ENCODE data around the gene LIX1L. TPM values are rescaled to one million over a fixed set of nuclear protein-coding genes. Genes with fewer than 3 reads are reported as not detected.

The LIX1L gene
- total RNA-seq, 2 experiments from 2014 or later: 11.6 to 26.3 TPM

DNA sequence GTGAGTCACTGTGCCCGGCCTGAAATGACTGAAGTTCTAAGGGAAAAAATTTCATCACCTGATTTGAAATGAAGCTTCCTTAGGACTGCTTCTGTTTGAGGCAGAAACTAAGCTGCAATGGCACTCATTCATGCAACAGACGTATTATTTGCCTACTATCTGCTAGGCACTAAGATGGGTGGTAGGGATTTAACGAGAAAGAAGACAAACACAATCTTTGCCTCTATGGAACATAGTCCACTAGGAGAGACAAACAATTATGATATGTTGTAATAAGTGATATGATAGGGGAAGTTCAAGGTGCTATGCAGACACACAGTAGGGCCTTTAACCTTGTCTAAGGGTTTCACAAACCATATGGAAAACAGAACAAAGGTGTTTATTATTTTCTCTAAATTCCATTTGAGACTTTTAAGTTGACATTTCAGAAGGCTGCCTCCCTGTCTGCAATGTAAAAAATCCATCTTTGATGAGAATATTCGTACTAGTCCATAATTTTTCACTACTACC lies 11.3 kb downstream of the LIX1L start:
- Histone ChIP-seq H3K4me3 (ENCODE audit: low read depth, low read length, poor library complexity, severe bottlenecking) (no peak overlapping the region), H3K27ac (ENCODE audit: low read depth, low read length, poor library complexity, severe bottlenecking) (no peak overlapping the region), H2AFZ (ENCODE audit: low read length) (no peak overlapping the region), H3K9me2 (ENCODE audit: insufficient read depth, low read length) (no peaks in the 10 kb centered on the region), H3K79me2 (ENCODE audit: insufficient read depth, low read depth, low read length) (no peaks in the 10 kb centered on the region), H3K4me2 (ENCODE audit: low read length) (no peak overlapping the region), H3K4me1 (ENCODE audit: insufficient read depth, low read length, poor library complexity, severe bottlenecking) (no peaks in the 10 kb centered on the region), H4K20me1 (ENCODE audit: insufficient read depth, low read length) (no peaks in the 10 kb centered on the region), H3K9me3 (ENCODE audit: low read length) (no peaks in the 10 kb centered on the region), H3K36me3 (ENCODE audit: insufficient read depth, low read length) (peaks cover 29% of the 10 kb centered on the region; the same call in 1 of the 2 replicates)
- intact Hi-C loops (cut with micrococcal nuclease; ENCODE audit: unreplicated experiment): no loop called here
- TF ChIP-seq, protein P1, sequence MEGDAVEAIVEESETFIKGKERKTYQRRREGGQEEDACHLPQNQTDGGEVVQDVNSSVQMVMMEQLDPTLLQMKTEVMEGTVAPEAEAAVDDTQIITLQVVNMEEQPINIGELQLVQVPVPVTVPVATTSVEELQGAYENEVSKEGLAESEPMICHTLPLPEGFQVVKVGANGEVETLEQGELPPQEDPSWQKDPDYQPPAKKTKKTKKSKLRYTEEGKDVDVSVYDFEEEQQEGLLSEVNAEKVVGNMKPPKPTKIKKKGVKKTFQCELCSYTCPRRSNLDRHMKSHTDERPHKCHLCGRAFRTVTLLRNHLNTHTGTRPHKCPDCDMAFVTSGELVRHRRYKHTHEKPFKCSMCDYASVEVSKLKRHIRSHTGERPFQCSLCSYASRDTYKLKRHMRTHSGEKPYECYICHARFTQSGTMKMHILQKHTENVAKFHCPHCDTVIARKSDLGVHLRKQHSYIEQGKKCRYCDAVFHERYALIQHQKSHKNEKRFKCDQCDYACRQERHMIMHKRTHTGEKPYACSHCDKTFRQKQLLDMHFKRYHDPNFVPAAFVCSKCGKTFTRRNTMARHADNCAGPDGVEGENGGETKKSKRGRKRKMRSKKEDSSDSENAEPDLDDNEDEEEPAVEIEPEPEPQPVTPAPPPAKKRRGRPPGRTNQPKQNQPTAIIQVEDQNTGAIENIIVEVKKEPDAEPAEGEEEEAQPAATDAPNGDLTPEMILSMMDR (conservative IDR thresholded peaks at IDR 0.05; ENCODE audit: low read length): no peak
- TF ChIP-seq EZH2phosphoT487 (IDR thresholded peaks at IDR 0.05; ENCODE audit: borderline replicate concordance, low read depth, low read length): no peak
- ChIA-PET POLR2A (no interaction called here), CTCF (ENCODE audit: unreplicated experiment) (no interaction called here)
- no peak for DNase-seq (ENCODE audit: low spot score)
- BruUV-seq (replicated peaks): no TSS peak

DNA sequence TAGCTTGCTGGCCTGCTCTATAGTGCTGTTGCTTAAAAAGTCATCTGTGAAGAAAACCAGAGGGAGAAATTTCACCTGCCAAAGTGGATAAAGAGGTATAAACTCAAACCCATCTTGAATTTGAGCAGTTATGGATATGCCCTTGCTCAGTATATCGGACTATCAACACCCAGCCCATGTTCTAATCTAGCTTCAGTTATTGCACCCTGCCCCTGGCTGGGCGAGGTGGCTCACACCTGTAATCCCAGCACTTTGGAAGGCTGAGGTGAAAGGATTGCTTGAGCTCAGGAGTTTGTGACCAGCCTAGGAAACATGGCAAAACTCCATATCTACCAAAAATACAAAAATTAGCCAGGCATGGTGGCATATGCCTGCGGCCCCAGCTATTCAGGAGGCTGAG lies 13.3 kb downstream of the LIX1L start:
- H3K27ac ChIP-seq (ENCODE audit: low read depth, low read length, poor library complexity, severe bottlenecking): no peak overlapping the region
- no peak for TF ChIP-seq EZH2phosphoT487 (IDR thresholded peaks at IDR 0.05; ENCODE audit: borderline replicate concordance, low read depth, low read length)
- TF ChIP-seq, protein P1 (conservative IDR thresholded peaks at IDR 0.05; ENCODE audit: low read length): no peak
- no peaks in the 10 kb centered on the region for H3K4me1 ChIP-seq (ENCODE audit: insufficient read depth, low read length, poor library complexity, severe bottlenecking)
- no peaks in the 10 kb centered on the region for H3K79me2 ChIP-seq (ENCODE audit: insufficient read depth, low read depth, low read length)
- no peak overlapping the region for H3K4me2 ChIP-seq (ENCODE audit: low read length)
- no peak for DNase-seq (ENCODE audit: low spot score)
- BruUV-seq (replicated peaks): no TSS peak
- POLR2A ChIA-PET: interaction anchor here (0.6 to 4.0 kb wide), 3 partner anchors 13 to 143 kb away, joined by 3 to 16 read pairs (median 4); partner anchors contain the start of gene LIX1L
- H3K9me2 ChIP-seq (ENCODE audit: insufficient read depth, low read length): no peaks in the 10 kb centered on the region
- peaks cover 34% of the 10 kb centered on the region for H3K36me3 ChIP-seq (ENCODE audit: insufficient read depth, low read length)
- H3K4me3 ChIP-seq (ENCODE audit: low read depth, low read length, poor library complexity, severe bottlenecking): no peak overlapping the region
- H2AFZ ChIP-seq (ENCODE audit: low read length): no peak overlapping the region
- intact Hi-C loops (cut with micrococcal nuclease; ENCODE audit: unreplicated experiment): no loop called here
- no peaks in the 10 kb centered on the region for H4K20me1 ChIP-seq (ENCODE audit: insufficient read depth, low read length)
- H3K9me3 ChIP-seq (ENCODE audit: low read length): no peaks in the 10 kb centered on the region
- CTCF ChIA-PET (ENCODE audit: unreplicated experiment): interaction anchor here (1.5 kb wide), 1 partner anchor 13 kb away, joined by 4 read pairs; the partner anchor contains the start of gene LIX1L

DNA sequence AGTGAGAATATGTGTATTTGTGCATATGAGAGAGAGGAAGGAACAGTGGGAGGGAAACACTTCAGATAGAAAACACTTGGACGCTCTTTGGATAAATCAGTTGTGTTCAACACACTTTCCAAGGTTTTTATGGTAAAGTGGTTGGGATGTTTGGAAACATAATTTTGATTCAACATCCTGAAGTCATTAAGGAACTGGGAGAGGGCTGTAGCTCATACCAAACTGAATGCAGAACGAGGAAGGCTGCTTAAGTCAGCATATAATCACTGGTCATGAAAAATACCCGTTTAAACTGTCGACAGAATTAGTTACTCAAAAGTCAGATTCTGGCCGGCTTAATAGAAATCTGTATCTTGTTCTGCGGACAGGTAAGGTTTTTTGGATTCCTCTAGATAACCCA lies 14.9 kb downstream of the LIX1L start:
- POLR2A ChIA-PET: interaction anchor here (0.6 to 4.0 kb wide), 7 partner anchors 9 to 55 kb away, joined by 3 to 16 read pairs (median 5); partner anchors contain the start of genes ANKRD34A, LIX1L, POLR3GL and RBM8A
- TF ChIP-seq, protein P1 (conservative IDR thresholded peaks at IDR 0.05; ENCODE audit: low read length): no peak
- no peak for TF ChIP-seq EZH2phosphoT487 (IDR thresholded peaks at IDR 0.05; ENCODE audit: borderline replicate concordance, low read depth, low read length)
- H3K4me1 ChIP-seq (ENCODE audit: insufficient read depth, low read length, poor library complexity, severe bottlenecking): peaks cover 6% of the 10 kb centered on the region
- no TSS peak for BruUV-seq (replicated peaks)
- DNase-seq (ENCODE audit: low spot score): no peak
- no peaks in the 10 kb centered on the region for H3K9me3 ChIP-seq (ENCODE audit: low read length)
- H3K27ac ChIP-seq (ENCODE audit: low read depth, low read length, poor library complexity, severe bottlenecking): no peak overlapping the region
- intact Hi-C loops (cut with micrococcal nuclease; ENCODE audit: unreplicated experiment): no loop called here
- H3K36me3 ChIP-seq (ENCODE audit: insufficient read depth, low read length): peaks cover 34% of the 10 kb centered on the region
- CTCF ChIA-PET (ENCODE audit: unreplicated experiment): no interaction called here
- no peak overlapping the region for H3K4me3 ChIP-seq (ENCODE audit: low read depth, low read length, poor library complexity, severe bottlenecking)
- H3K4me2 ChIP-seq (ENCODE audit: low read length): no peak overlapping the region
- no peaks in the 10 kb centered on the region for H3K9me2 ChIP-seq (ENCODE audit: insufficient read depth, low read length)
- H4K20me1 ChIP-seq (ENCODE audit: insufficient read depth, low read length): no peaks in the 10 kb centered on the region
- no peak overlapping the region for H2AFZ ChIP-seq (ENCODE audit: low read length)
- H3K79me2 ChIP-seq (ENCODE audit: insufficient read depth, low read depth, low read length): no peaks in the 10 kb centered on the region

Data from OCI-LY7 (cell line).